DND-41 (cell line): ENCODE results near the gene S100A14.
"Not testable (repeated sequence)": the region's sequence is repeated elsewhere in the genome, so short reads cannot be mapped to it uniquely, and the experiment has no call there.

Experiments
- ATAC-seq: fragments of 200-7000 bp; cut with Tn5 transposase; 3 replicates; pipeline ENCODE4 v1.9.1; 2021; ENCODE audit warnings: low read depth; ENCODE audit not compliant: insufficient read depth
- DNase-seq: peaks from one replicate; pipeline ENCODE4 v3.0.0-alpha.2; 2020
- H2AFZ ChIP-seq: 2 replicates; pipeline ENCODE4 v1.6.0; 2012; ENCODE audit warnings: low read depth, low read length
- H3K27ac ChIP-seq: 2 replicates; pipeline ENCODE4 v1.5.1; 2012; ENCODE audit warnings: low read length, inconsistent platforms
- H3K27me3 ChIP-seq: fragments of 200-600 bp; sonication (generic); 2 replicates; pipeline ENCODE4 v1.6.0; 2012; ENCODE audit warnings: low read length, mild to moderate bottlenecking, inconsistent platforms; ENCODE audit not compliant: insufficient read depth, poor library complexity
- H3K36me3 ChIP-seq: 2 replicates; pipeline ENCODE4 v1.5.1; 2012; ENCODE audit warnings: low read length, inconsistent platforms; ENCODE audit not compliant: insufficient read depth
- H3K4me1 ChIP-seq: 2 replicates; pipeline ENCODE4 v1.5.1; 2012; ENCODE audit warnings: mild to moderate bottlenecking, low read length; ENCODE audit not compliant: insufficient read depth
- H3K4me2 ChIP-seq: 2 replicates; pipeline ENCODE4 v1.6.0; 2012; ENCODE audit warnings: mild to moderate bottlenecking, moderate library complexity, low read length, inconsistent platforms; ENCODE audit not compliant: insufficient read depth
- H3K4me3 ChIP-seq, 2 experiments: fragments of 200-600 bp in 1 of 2; shearing (Covaris generic) in 1 of 2; 2 replicates each; pipeline ENCODE4 v1.5.1; 2012 to 2016; ENCODE audit warnings: inconsistent platforms in 2 of 2, low read length in 2 of 2, mild to moderate bottlenecking in 2 of 2, low read depth in 1 of 2, moderate library complexity in 1 of 2
- H3K79me2 ChIP-seq: 2 replicates; pipeline ENCODE4 v1.6.0; 2012; ENCODE audit warnings: low read length, inconsistent platforms; ENCODE audit not compliant: insufficient read depth
- H3K9ac ChIP-seq: 2 replicates; pipeline ENCODE4 v1.6.0; 2012; ENCODE audit warnings: low read depth, mild to moderate bottlenecking, inconsistent platforms, low read length, moderate library complexity
- H3K9me3 ChIP-seq: 2 replicates; pipeline ENCODE4 v1.5.1; 2012; ENCODE audit warnings: low read length, moderate library complexity, mild to moderate bottlenecking, inconsistent platforms; ENCODE audit not compliant: insufficient read depth, severe bottlenecking
- H4K20me1 ChIP-seq: 2 replicates; pipeline ENCODE4 v1.6.0; 2012; ENCODE audit warnings: low read length; ENCODE audit not compliant: insufficient read depth
- EZH2 ChIP-seq: IDR thresholded peaks from 3 replicates; pipeline ENCODE4 v1.6.1; 2012; ENCODE audit warnings: borderline replicate concordance, low read depth, mild to moderate bottlenecking, moderate library complexity, low read length, inconsistent platforms; ENCODE audit not compliant: severe bottlenecking
- TF ChIP-seq, protein P1 (sequence below): IDR thresholded peaks from 2 replicates; pipeline ENCODE4 v1.5.1; 2012; ENCODE audit warnings: borderline replicate concordance, low read length, moderate library complexity, mild to moderate bottlenecking; ENCODE audit not compliant: poor library complexity, severe bottlenecking; ENCODE audit errors: extremely low read depth

Gene S100A14

DNA sequence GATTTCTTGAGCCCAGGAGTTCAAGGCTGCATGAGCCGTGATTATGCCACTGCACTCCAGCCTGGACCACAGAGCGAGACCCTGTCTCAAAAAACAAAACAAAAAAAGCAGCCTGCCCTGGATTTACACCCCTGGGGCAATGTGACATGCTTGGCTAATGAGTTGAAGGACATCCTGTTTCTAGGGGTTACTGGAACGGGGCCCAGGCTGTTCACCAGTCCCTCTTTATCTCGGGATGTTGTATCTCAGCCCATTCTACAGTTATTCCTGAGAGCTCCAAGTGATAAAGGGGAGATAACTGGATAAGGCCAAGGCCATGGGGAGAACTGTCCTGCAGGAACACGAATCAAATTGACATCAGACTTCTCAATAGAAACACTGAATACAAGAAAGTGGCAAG lies 28.8 kb downstream of the S100A14 start:
- H2AFZ ChIP-seq = no peak overlapping the region
- no peak overlapping the region for H3K4me2 ChIP-seq
- H3K36me3 ChIP-seq = no peaks in the 10 kb centered on the region
- H3K9me3 ChIP-seq = no peaks in the 10 kb centered on the region
- no peak for DNase-seq
- no peak for TF ChIP-seq EZH2
- TF ChIP-seq, protein P1, sequence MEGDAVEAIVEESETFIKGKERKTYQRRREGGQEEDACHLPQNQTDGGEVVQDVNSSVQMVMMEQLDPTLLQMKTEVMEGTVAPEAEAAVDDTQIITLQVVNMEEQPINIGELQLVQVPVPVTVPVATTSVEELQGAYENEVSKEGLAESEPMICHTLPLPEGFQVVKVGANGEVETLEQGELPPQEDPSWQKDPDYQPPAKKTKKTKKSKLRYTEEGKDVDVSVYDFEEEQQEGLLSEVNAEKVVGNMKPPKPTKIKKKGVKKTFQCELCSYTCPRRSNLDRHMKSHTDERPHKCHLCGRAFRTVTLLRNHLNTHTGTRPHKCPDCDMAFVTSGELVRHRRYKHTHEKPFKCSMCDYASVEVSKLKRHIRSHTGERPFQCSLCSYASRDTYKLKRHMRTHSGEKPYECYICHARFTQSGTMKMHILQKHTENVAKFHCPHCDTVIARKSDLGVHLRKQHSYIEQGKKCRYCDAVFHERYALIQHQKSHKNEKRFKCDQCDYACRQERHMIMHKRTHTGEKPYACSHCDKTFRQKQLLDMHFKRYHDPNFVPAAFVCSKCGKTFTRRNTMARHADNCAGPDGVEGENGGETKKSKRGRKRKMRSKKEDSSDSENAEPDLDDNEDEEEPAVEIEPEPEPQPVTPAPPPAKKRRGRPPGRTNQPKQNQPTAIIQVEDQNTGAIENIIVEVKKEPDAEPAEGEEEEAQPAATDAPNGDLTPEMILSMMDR = no peak
- no peaks in the 10 kb centered on the region for H4K20me1 ChIP-seq
- H3K27me3 ChIP-seq = no peaks in the 10 kb centered on the region
- H3K4me1 ChIP-seq = no peaks in the 10 kb centered on the region
- H3K27ac ChIP-seq = no peak overlapping the region
- no peak overlapping the region for H3K4me3 ChIP-seq
- no peak for ATAC-seq
- H3K79me2 ChIP-seq = no peaks in the 10 kb centered on the region
- no peak overlapping the region for H3K9ac ChIP-seq

DNA sequence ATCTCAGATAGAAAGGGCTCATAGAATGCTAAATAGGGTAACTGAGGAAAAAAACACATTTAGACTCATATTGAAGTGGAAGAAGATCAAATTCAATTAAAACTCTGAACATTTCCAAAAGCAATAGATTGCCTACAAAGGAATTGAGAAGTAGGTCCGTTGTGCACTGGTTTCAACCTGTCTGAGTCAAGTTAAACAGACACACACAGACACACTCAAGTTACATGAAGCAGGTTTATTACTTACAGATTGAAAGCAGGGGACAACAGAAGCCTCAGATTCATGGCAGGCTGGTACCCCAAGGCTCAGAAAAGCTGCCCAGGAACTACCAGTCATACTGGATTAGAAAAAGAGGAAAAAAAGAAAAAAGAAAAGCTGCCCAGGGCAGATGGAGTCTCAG lies 29.8 kb downstream of the S100A14 start:
- H3K27me3 ChIP-seq = no peaks in the 10 kb centered on the region
- H2AFZ ChIP-seq = no peak overlapping the region
- H3K4me1 ChIP-seq = no peaks in the 10 kb centered on the region
- H3K9me3 ChIP-seq = no peaks in the 10 kb centered on the region
- no peak overlapping the region for H3K4me3 ChIP-seq
- no peak for TF ChIP-seq EZH2
- TF ChIP-seq, protein P1 = no peak
- no peak overlapping the region for H3K9ac ChIP-seq
- H3K79me2 ChIP-seq = no peaks in the 10 kb centered on the region
- no peak for DNase-seq
- no peaks in the 10 kb centered on the region for H3K36me3 ChIP-seq
- no peak overlapping the region for H3K4me2 ChIP-seq
- no peak for ATAC-seq
- H4K20me1 ChIP-seq = no peaks in the 10 kb centered on the region
- no peak overlapping the region for H3K27ac ChIP-seq

DNA sequence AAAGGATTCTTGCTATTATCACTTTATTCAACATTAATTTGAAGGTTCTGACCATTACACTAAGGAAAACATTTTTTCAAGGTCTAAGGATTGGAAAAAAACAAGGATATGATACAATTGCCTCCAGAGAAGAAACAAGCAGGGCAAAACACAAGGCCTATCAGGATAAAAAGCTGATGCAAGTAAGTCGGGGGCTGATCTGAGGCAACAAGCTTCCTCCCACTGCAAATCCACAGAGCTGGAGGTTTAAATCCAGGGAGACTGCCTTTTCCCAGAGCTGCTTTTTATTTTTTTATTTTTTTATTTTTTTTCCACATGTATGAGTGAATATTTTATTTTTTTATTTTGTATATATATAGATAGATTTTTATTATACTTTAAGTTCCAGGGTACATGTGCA lies 31.1 kb downstream of the S100A14 start:
- ATAC-seq (no peak), DNase-seq (no peak)
- no peak for TF ChIP-seq EZH2
- TF ChIP-seq, protein P1 = no peak
- Histone ChIP-seq H3K4me3 (no peak overlapping the region), H3K4me2 (no peak overlapping the region), H3K9me3 (no peaks in the 10 kb centered on the region), H3K27ac (no peak overlapping the region), H4K20me1 (no peaks in the 10 kb centered on the region), H2AFZ (no peak overlapping the region), H3K4me1 (no peaks in the 10 kb centered on the region), H3K9ac (no peak overlapping the region), H3K27me3 (no peaks in the 10 kb centered on the region), H3K79me2 (no peaks in the 10 kb centered on the region), H3K36me3 (no peaks in the 10 kb centered on the region)

DNA sequence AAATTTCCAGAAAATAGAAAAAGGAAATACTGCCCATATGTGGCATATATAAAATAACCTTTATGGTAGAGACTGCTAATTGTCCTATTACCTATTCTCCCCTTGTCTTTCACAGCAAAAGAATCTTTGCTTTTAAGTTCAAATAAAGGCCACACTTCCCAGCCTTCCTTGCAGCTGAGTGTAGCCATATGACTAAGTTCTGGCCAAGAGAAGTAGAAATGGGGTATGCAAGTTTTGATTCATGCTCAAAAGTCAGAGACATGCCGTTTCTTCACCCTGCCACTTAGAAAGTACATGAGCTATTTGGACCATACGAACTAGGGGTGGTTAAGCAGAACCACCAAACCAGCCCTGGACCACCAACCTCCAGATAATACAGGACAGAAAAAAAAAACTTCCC lies 32.1 kb downstream of the S100A14 start:
- no peaks in the 10 kb centered on the region for H3K9me3 ChIP-seq
- no peaks in the 10 kb centered on the region for H4K20me1 ChIP-seq
- no peak for DNase-seq
- no peak overlapping the region for H3K27ac ChIP-seq
- no peak overlapping the region for H3K4me2 ChIP-seq
- H3K9ac ChIP-seq = no peak overlapping the region
- H3K36me3 ChIP-seq = no peaks in the 10 kb centered on the region
- no peak for TF ChIP-seq EZH2
- TF ChIP-seq, protein P1 = no peak
- H3K27me3 ChIP-seq = no peaks in the 10 kb centered on the region
- ATAC-seq = no peak
- H3K79me2 ChIP-seq = no peaks in the 10 kb centered on the region
- no peak overlapping the region for H3K4me3 ChIP-seq
- no peaks in the 10 kb centered on the region for H3K4me1 ChIP-seq
- no peak overlapping the region for H2AFZ ChIP-seq

DNA sequence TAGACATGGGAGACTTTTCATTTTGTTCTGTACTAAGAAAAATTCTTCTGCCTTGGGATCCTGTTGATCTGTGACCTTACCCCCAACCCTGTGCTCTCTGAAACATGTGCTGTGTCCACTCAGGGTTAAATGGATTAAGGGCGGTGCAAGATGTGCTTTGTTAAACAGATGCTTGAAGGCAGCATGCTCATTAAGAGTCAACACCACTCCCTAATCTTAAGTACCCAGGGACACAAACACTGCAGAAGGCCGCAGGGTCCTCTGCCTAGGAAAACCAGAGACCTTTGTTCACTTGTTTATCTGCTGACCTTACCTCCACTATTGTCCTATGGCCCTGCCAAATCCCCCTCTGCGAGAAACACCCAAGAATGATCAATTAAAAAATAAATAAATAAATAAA lies 32.6 kb downstream of the S100A14 start:
- not testable (repeated sequence) for H3K9ac ChIP-seq, H2AFZ ChIP-seq, H3K36me3 ChIP-seq, H4K20me1 ChIP-seq, DNase-seq, H3K27ac ChIP-seq, ATAC-seq, H3K9me3 ChIP-seq, H3K27me3 ChIP-seq, H3K4me1 ChIP-seq, H3K4me2 ChIP-seq, H3K79me2 ChIP-seq, H3K4me3 ChIP-seq
